Neural cell (in vitro differentiated cells): ENCODE results near the gene AK1.

ENCODE experiments used
- CTCF ChIP-seq: fragments of 450-650 bp; IDR thresholded peaks from 2 replicates; pipeline ENCODE4 v1.5.1; 2014; ENCODE audit warnings: antibody characterized with exemption, mild to moderate bottlenecking, moderate library complexity; ENCODE audit not compliant: poor library complexity, severe bottlenecking
- EP300 ChIP-seq: fragments of 450-650 bp; conservative IDR thresholded peaks from 2 replicates; pipeline ENCODE4 v1.6.1; 2014; ENCODE audit warnings: antibody characterized with exemption, mild to moderate bottlenecking, moderate library complexity; ENCODE audit not compliant: poor library complexity, severe bottlenecking
- EZH2 ChIP-seq: fragments of 200-600, 300-800 bp; shearing (Covaris generic), sonication (generic); IDR thresholded peaks from 2 replicates; pipeline ENCODE4 v1.6.1; 2014; ENCODE audit warnings: antibody characterized with exemption, low read length, borderline replicate concordance, mild to moderate bottlenecking; ENCODE audit not compliant: insufficient read depth, poor library complexity, severe bottlenecking
- POLR2AphosphoS5 ChIP-seq: IDR thresholded peaks from 2 replicates; pipeline ENCODE4 v1.6.1; 2012
- RAD21 ChIP-seq: fragments of 450-650 bp; conservative IDR thresholded peaks from 2 replicates; pipeline ENCODE4 v1.6.1; 2014; ENCODE audit warnings: antibody characterized with exemption, mild to moderate bottlenecking, moderate library complexity
- SMC3 ChIP-seq: fragments of 450-650 bp; conservative IDR thresholded peaks from 2 replicates; pipeline ENCODE4 v1.6.1; 2014; ENCODE audit warnings: antibody characterized with exemption, mild to moderate bottlenecking, moderate library complexity; ENCODE audit not compliant: poor library complexity
- TAF1 ChIP-seq: IDR thresholded peaks from 2 replicates; pipeline ENCODE4 v1.6.1; 2012; ENCODE audit warnings: low read depth
- TF ChIP-seq, protein P1 (sequence below): IDR thresholded peaks from 2 replicates; pipeline ENCODE4 v1.6.1; 2012; ENCODE audit warnings: borderline replicate concordance

DNA sequence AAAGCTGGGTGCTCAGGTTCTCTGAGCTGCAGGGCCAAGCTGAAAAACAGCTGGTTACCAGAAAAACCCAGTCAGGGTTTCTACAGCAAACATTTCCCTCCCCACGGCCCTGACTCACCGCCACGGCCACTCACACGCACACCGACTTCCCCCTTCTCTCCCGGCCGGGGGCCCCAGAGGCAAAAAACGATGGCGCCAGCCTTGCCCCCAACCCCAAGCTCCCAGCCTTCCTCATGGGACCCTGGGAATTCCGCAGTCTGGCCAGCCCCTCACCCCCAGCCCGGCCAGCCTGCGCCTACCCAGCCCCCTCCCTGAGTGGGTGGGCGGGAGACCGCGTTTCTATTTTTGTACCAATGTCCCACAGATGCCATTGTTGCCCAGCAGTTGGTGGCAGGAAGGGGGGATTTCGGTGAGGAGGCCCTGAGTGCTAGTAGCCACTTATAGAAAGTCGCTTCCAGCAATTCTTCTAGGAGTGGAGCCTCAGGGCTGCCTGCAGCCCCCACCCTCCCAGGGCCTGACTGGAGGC, 41.4 kb downstream of the AK1 start:
- no peak for TF ChIP-seq EP300
- TF ChIP-seq POLR2AphosphoS5 = no peak
- no peak for TF ChIP-seq CTCF
- TF ChIP-seq EZH2 = no peak
- TF ChIP-seq, protein P1, sequence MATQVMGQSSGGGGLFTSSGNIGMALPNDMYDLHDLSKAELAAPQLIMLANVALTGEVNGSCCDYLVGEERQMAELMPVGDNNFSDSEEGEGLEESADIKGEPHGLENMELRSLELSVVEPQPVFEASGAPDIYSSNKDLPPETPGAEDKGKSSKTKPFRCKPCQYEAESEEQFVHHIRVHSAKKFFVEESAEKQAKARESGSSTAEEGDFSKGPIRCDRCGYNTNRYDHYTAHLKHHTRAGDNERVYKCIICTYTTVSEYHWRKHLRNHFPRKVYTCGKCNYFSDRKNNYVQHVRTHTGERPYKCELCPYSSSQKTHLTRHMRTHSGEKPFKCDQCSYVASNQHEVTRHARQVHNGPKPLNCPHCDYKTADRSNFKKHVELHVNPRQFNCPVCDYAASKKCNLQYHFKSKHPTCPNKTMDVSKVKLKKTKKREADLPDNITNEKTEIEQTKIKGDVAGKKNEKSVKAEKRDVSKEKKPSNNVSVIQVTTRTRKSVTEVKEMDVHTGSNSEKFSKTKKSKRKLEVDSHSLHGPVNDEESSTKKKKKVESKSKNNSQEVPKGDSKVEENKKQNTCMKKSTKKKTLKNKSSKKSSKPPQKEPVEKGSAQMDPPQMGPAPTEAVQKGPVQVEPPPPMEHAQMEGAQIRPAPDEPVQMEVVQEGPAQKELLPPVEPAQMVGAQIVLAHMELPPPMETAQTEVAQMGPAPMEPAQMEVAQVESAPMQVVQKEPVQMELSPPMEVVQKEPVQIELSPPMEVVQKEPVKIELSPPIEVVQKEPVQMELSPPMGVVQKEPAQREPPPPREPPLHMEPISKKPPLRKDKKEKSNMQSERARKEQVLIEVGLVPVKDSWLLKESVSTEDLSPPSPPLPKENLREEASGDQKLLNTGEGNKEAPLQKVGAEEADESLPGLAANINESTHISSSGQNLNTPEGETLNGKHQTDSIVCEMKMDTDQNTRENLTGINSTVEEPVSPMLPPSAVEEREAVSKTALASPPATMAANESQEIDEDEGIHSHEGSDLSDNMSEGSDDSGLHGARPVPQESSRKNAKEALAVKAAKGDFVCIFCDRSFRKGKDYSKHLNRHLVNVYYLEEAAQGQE = no peak
- TF ChIP-seq TAF1 = no peak
- no peak for TF ChIP-seq RAD21
- TF ChIP-seq SMC3 = no peak
